ENCODE measurements around the gene NR6A1. TPM values are rescaled to one million over a fixed set of nuclear protein-coding genes. Genes with fewer than 3 reads are reported as not detected.

The NR6A1 gene
- total and polyA plus RNA-seq, 9 donors, result 0.29 to 1.7 (median 1.00) TPM

- DNase-seq, result no peak
- Histone ChIP-seq H3K4me1 (ENCODE audit: insufficient read depth) (peaks cover 2% of the 10 kb centered on the region), H3K27ac (no peak overlapping the region), H3K27me3 (no peaks in the 10 kb centered on the region), H3K9me3 (no peaks in the 10 kb centered on the region), H3K4me3 (no peak overlapping the region), H3K36me3 (no peaks in the 10 kb centered on the region)
- WGBS, 3 donors, result 89 to 90% (median 89%) methylated on average over 2 of the region's 2 CpGs
- intact Hi-C loops (cut with DNase I), result no loop called here
- TF ChIP-seq EP300 (IDR thresholded peaks at IDR 0.05) (no peak), POLR2A (IDR thresholded peaks at IDR 0.05) (no peak), CTCF (IDR thresholded peaks at IDR 0.05) (no peak)
Observed at GRCh38 chr9:124662561-124662960, 108.5 kb downstream of the NR6A1 start.

GRCh38 chr9:124661271-124661670, 109.8 kb downstream of the NR6A1 start:
- intact Hi-C loops (cut with DNase I), result no loop called here
- Histone ChIP-seq H3K27ac (no peak overlapping the region), H3K4me3 (no peak overlapping the region), H3K27me3 (no peaks in the 10 kb centered on the region), H3K36me3 (no peaks in the 10 kb centered on the region), H3K9me3 (no peaks in the 10 kb centered on the region), H3K4me1 (ENCODE audit: insufficient read depth) (peaks cover 2% of the 10 kb centered on the region)
- WGBS, 3 donors, result 73 to 86% (median 80%) methylated on average over 4 of the region's 4 CpGs
- no peak for DNase-seq
- TF ChIP-seq EP300 (IDR thresholded peaks at IDR 0.05), result no peak
- TF ChIP-seq CTCF (IDR thresholded peaks at IDR 0.05), result no peak
- no peak for TF ChIP-seq POLR2A (IDR thresholded peaks at IDR 0.05)

- Histone ChIP-seq H3K27me3 (no peaks in the 10 kb centered on the region), H3K9me3 (no peaks in the 10 kb centered on the region), H3K4me1 (ENCODE audit: insufficient read depth) (peaks cover 2% of the 10 kb centered on the region), H3K36me3 (no peaks in the 10 kb centered on the region), H3K27ac (no peak overlapping the region), H3K4me3 (peak overlapping the region; percentile 44)
- intact Hi-C loops (cut with DNase I), result no loop called here
- TF ChIP-seq EP300 (IDR thresholded peaks at IDR 0.05), result no peak
- no peak for TF ChIP-seq CTCF (IDR thresholded peaks at IDR 0.05)
- TF ChIP-seq POLR2A (IDR thresholded peaks at IDR 0.05), result no peak
- DNase-seq, result no peak
- 2 to 6% (median 5%) methylated on average over 11 of the region's 11 CpGs for WGBS, 3 donors
Observed at GRCh38 chr9:124660341-124660801, 110.7 kb downstream of the NR6A1 start.

GRCh38 chr9:124659099-124659659, 111.9 kb downstream of the NR6A1 start:
- peak overlapping the region; percentile 44 for H3K4me3 ChIP-seq
- peak; percentile 48 to 69 (median 58) for DNase-seq
- no peak for TF ChIP-seq CTCF (IDR thresholded peaks at IDR 0.05)
- no peak for TF ChIP-seq POLR2A (IDR thresholded peaks at IDR 0.05)
- TF ChIP-seq EP300 (IDR thresholded peaks at IDR 0.05), result no peak
- H3K27ac ChIP-seq, result peak overlapping the region in 1 of 2 donors; percentile 40
- H3K27me3 ChIP-seq, result no peaks in the 10 kb centered on the region
- peaks cover 2% of the 10 kb centered on the region for H3K4me1 ChIP-seq (ENCODE audit: insufficient read depth)
- H3K36me3 ChIP-seq, result no peaks in the 10 kb centered on the region
- H3K9me3 ChIP-seq, result no peaks in the 10 kb centered on the region
- intact Hi-C loops (cut with DNase I), result no loop called here
- WGBS, 3 donors, result 0 to 1% (median 1%) methylated on average over 15 of the region's 15 CpGs

Measured in ovary (tissue), 9 donors.